ENCODE data around the gene AKR1B15. TPM values are rescaled to one million over a fixed set of nuclear protein-coding genes. Genes with fewer than 3 reads are reported as not detected.

The AKR1B15 gene
- total and polyA plus RNA-seq, 2 donors (not counting 3 experiments of a cell fraction or from before 2014, with no cell fraction given), result not detected

DNA sequence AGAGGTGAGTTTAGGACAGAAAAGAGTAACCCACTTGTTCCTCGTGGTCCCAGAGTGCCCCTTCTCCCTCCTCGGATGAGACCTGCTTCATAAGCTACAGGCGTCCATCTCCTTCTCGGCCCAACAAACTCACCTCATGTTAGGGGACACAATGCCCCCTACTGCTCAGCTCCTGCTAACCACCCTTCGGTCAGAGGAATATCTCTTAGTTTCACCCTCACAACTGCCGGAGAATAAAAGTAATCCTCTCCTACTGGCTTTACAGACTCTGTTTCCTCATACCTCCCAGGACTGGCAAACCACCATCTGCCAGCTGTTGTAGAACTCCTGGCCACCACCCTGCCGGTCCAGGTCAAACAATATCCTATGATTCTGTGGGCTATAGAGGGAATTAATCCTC lies 3.2 kb downstream of the AKR1B15 start:
- TF ChIP-seq, protein P1, sequence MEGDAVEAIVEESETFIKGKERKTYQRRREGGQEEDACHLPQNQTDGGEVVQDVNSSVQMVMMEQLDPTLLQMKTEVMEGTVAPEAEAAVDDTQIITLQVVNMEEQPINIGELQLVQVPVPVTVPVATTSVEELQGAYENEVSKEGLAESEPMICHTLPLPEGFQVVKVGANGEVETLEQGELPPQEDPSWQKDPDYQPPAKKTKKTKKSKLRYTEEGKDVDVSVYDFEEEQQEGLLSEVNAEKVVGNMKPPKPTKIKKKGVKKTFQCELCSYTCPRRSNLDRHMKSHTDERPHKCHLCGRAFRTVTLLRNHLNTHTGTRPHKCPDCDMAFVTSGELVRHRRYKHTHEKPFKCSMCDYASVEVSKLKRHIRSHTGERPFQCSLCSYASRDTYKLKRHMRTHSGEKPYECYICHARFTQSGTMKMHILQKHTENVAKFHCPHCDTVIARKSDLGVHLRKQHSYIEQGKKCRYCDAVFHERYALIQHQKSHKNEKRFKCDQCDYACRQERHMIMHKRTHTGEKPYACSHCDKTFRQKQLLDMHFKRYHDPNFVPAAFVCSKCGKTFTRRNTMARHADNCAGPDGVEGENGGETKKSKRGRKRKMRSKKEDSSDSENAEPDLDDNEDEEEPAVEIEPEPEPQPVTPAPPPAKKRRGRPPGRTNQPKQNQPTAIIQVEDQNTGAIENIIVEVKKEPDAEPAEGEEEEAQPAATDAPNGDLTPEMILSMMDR (IDR thresholded peaks at IDR 0.05; ENCODE audit: extremely low read depth in 1 of 2, insufficient read depth in 1 of 2, low read depth in 1 of 2, low read length in 2 of 2), result peak in 1 of 2 donors; percentile 4
- TF ChIP-seq, protein P2, sequence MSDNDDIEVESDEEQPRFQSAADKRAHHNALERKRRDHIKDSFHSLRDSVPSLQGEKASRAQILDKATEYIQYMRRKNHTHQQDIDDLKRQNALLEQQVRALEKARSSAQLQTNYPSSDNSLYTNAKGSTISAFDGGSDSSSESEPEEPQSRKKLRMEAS (IDR thresholded peaks at IDR 0.05; ENCODE audit: insufficient read depth, insufficient read length), result no peak
- CTCF ChIA-PET, result interaction anchor here (0.7 to 3.1 kb wide), 10 partner anchors 8 to 119 kb away, joined by 3 to 19 read pairs (median 4); partner anchors contain the start of genes AKR1B1 and AKR1B10
- intact Hi-C loops (cut with micrococcal nuclease), result no loop called here
- Histone ChIP-seq H3K27ac (ENCODE audit: insufficient read depth, low read depth, low read length) (no peak overlapping the region), H2AFZ (ENCODE audit: low read depth, low read length) (no peak overlapping the region), H3K4me1 (ENCODE audit: control insufficient read depth, extremely low read depth, insufficient read depth, low read length) (peaks cover 7% of the 10 kb centered on the region), H3K79me2 (ENCODE audit: control insufficient read depth, insufficient read depth, low read length) (no peaks in the 10 kb centered on the region), H4K20me1 (replicated peaks; ENCODE audit: control insufficient read depth, extremely low read depth, insufficient read depth, low read length) (no peaks in the 10 kb centered on the region), H3K9ac (replicated peaks; ENCODE audit: extremely low read depth, insufficient read depth, low read length) (no peak overlapping the region), H3K4me2 (ENCODE audit: insufficient read depth, low read length) (no peak overlapping the region), H3K36me3 (ENCODE audit: control insufficient read depth in 2 of 2, extremely low read depth in 1 of 2, insufficient read depth in 2 of 2, low read length in 2 of 2) (no peaks in the 10 kb centered on the region), H3K27me3 (ENCODE audit: control insufficient read depth in 2 of 2, insufficient read depth in 2 of 2, low read length in 2 of 2) (peaks cover 0 to 12% of the 10 kb centered on the region in 2 experiments), H3K4me3 (replicated peaks in 1 of 3; ENCODE audit: insufficient read depth in 1 of 3, low read depth in 1 of 3, low read length in 3 of 3) (no peak overlapping the region), H3K9me1 (replicated peaks; ENCODE audit: control insufficient read depth, extremely low read depth, insufficient read depth, low read length) (no peaks in the 10 kb centered on the region), H3K9me3 (replicated peaks; ENCODE audit: control insufficient read depth, insufficient read depth, low read length) (no peaks in the 10 kb centered on the region)
- POLR2A ChIA-PET, result no interaction called here
- no TSS peak for BruUV-seq (replicated peaks)
- no peak for FAIRE-seq
- DNase-seq (ENCODE audit: low read depth, low spot score), result no peak
- dilution Hi-C loops (cut with MboI; ENCODE audit: extremely low pct_ligation_motif_present, low sequenced_read_pairs), result no loop called here

DNA sequence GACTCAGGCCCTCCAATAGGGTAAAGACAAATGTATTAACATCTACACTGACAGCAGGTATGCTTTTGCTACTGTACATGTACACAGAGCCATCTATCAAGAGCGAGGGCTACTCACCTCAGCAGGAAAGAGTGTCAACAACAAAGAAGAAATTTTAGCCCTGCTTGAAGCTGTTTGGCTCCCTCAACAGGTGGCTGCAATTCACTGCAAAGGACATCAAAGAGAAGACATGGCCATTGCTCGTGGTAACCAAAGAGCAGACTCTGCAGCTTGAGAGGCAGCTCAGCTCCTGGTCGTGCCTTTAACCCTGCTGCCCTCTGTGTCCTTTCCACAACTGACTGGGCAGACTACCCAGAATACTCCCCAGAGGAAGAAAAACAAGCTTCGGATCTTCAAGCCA lies 5.1 kb downstream of the AKR1B15 start:
- dilution Hi-C loops (cut with MboI; ENCODE audit: extremely low pct_ligation_motif_present, low sequenced_read_pairs) (no loop called here), intact Hi-C loops (cut with micrococcal nuclease) (no loop called here)
- no peak overlapping the region for H3K27ac ChIP-seq (ENCODE audit: insufficient read depth, low read depth, low read length)
- ChIA-PET CTCF (interaction anchor here (0.9 to 2.1 kb wide), 7 partner anchors 13 to 148 kb away, joined by 3 to 12 read pairs (median 6); no protein-coding TSS in a partner anchor), POLR2A (no interaction called here)
- no peaks in the 10 kb centered on the region for H3K36me3 ChIP-seq (ENCODE audit: control insufficient read depth in 2 of 2, extremely low read depth in 1 of 2, insufficient read depth in 2 of 2, low read length in 2 of 2)
- H3K9ac ChIP-seq (replicated peaks; ENCODE audit: extremely low read depth, insufficient read depth, low read length), result no peak overlapping the region
- H3K4me2 ChIP-seq (ENCODE audit: insufficient read depth, low read length), result no peak overlapping the region
- DNase-seq (ENCODE audit: low read depth, low spot score) (no peak), FAIRE-seq (peak; percentile 42)
- no TSS peak for BruUV-seq (replicated peaks)
- no peak overlapping the region for H3K4me3 ChIP-seq (replicated peaks in 1 of 3; ENCODE audit: insufficient read depth in 1 of 3, low read depth in 1 of 3, low read length in 3 of 3)
- no peaks in the 10 kb centered on the region for H4K20me1 ChIP-seq (replicated peaks; ENCODE audit: control insufficient read depth, extremely low read depth, insufficient read depth, low read length)
- H3K27me3 ChIP-seq (ENCODE audit: control insufficient read depth in 2 of 2, insufficient read depth in 2 of 2, low read length in 2 of 2), result peaks cover 0 to 11% of the 10 kb centered on the region in 2 experiments
- no peaks in the 10 kb centered on the region for H3K9me3 ChIP-seq (replicated peaks; ENCODE audit: control insufficient read depth, insufficient read depth, low read length)
- H2AFZ ChIP-seq (ENCODE audit: low read depth, low read length), result no peak overlapping the region
- TF ChIP-seq, protein P2 (IDR thresholded peaks at IDR 0.05; ENCODE audit: insufficient read depth, insufficient read length), result no peak
- TF ChIP-seq, protein P1 (IDR thresholded peaks at IDR 0.05; ENCODE audit: extremely low read depth in 1 of 2, insufficient read depth in 1 of 2, low read depth in 1 of 2, low read length in 2 of 2), result peak in 1 of 2 donors; percentile 10
- TF ChIP-seq POLR2AphosphoS5 (IDR thresholded peaks at IDR 0.05; ENCODE audit: insufficient read depth, low read depth, low read length) (no peak), JUN (IDR thresholded peaks at IDR 0.05; ENCODE audit: borderline replicate concordance, insufficient read depth, insufficient read length, low read depth) (no peak), EZH2 (IDR thresholded peaks at IDR 0.05; ENCODE audit: borderline replicate concordance, low read depth, low read length, severe bottlenecking) (no peak)
- no peaks in the 10 kb centered on the region for H3K4me1 ChIP-seq (ENCODE audit: control insufficient read depth, extremely low read depth, insufficient read depth, low read length)
- no peaks in the 10 kb centered on the region for H3K79me2 ChIP-seq (ENCODE audit: control insufficient read depth, insufficient read depth, low read length)
- no peaks in the 10 kb centered on the region for H3K9me1 ChIP-seq (replicated peaks; ENCODE audit: control insufficient read depth, extremely low read depth, insufficient read depth, low read length)
